NCI-H1092 (cell line): Measurements from ENCODE around the gene ITGB4.

ENCODE experiments used
- DNase-seq: peaks from one replicate; lab custom pipeline; 2025; lab: John Stamatoyannopoulos, UW

ITGB4 gene

GRCh38 chr17:75720656-75721462, at the start of gene ITGB4:
Gene ITGB4, plus strand, starts transcription at chr17:75721459. Its CDS starts 3,245 bp downstream, at chr17:75724704.
- DNase-seq = no peak

DNA sequence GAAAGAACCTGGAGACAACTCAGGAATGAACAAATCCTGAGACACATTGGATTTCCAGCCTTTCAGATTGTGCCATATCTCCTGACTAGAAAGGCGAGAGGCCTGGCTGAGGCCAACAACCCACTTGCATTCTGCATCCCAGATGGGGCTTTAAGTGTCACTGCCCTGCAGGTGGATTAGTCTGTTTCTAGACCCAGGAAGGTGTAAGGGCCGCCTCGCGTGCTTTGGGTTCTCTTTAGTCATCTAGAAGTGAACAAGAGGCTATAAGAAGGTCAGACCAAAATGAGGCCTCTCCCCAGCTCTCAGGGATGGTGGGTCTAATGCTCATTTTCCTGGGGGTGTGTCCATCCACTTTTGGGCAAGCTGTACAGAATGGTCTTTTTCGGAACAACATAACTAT, 49.2 kb upstream of the ITGB4 start:
- DNase-seq = no peak

DNA sequence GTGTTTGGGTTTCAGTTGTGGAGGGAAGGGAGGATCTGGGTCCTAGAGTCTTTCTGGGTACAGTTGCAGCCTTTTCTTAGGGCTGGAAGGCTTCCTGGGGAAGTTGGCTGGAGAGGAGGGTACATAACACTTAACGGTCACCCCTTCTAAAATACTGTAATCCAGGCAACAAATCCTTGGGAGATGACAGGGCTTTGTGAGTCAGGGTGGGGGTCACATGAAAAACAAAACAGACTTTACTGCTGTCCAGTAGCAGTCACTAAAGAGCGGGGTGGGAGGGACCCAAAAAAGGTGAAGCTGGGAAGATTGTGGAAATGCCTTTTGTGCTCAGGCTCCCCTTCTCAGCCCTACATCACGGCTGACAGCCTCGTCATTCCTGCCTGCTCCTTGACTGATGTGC, 47.8 kb upstream of the ITGB4 start:
- DNase-seq = no peak

- no peak for DNase-seq
Measured at GRCh38 chr17:75676461-75676860, 44.8 kb upstream of the ITGB4 start.

GRCh38 chr17:75679706-75680211, 41.5 kb upstream of the ITGB4 start:
- DNase-seq = no peak

GRCh38 chr17:75680431-75680830, 40.8 kb upstream of the ITGB4 start:
- DNase-seq = no peak

- no peak for DNase-seq
Measured at GRCh38 chr17:75681289-75681688, 40.0 kb upstream of the ITGB4 start.

GRCh38 chr17:75683583-75683982, 37.7 kb upstream of the ITGB4 start:
- no peak for DNase-seq

DNA sequence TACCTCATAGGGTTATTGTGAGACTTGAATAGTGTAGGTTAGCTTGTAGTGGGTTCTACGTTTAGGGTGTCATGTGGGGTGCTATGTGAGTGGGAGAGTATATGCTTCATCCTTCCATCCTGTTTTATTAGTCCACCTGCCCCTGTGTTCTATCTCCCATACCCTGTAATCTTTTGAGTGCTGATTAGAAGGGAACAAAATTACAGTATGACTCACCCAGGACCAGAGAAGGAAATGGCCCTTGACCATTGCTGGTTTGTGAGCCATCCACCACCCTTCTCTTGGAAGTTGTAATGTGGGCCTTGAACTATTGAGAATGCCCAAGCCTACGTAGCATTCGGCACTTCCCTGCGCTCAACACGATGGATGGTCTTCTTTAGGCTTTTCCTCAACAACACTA, 37.0 kb upstream of the ITGB4 start:
- no peak for DNase-seq

GRCh38 chr17:75684924-75685323, 36.3 kb upstream of the ITGB4 start:
- DNase-seq = no peak

DNA sequence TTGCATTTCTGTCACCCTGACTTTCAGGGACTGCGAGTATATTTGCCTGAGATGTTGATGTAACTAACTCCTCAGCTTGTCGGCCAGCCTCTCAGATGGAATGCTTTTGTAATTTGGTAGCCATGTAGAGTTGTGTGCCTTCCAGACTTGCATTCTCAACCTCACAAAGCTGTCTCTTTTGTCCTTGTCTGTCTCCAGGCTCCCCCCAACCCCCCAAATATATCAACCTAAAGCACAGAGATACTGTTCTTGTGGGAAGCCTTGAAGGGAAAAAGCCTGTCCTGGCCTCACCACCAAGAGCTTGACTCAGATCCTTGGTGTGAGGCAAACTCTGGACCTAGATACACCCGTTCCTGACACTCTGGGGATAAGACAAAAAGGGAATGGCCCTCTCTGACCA, 35.8 kb upstream of the ITGB4 start:
- no peak for DNase-seq

DNA sequence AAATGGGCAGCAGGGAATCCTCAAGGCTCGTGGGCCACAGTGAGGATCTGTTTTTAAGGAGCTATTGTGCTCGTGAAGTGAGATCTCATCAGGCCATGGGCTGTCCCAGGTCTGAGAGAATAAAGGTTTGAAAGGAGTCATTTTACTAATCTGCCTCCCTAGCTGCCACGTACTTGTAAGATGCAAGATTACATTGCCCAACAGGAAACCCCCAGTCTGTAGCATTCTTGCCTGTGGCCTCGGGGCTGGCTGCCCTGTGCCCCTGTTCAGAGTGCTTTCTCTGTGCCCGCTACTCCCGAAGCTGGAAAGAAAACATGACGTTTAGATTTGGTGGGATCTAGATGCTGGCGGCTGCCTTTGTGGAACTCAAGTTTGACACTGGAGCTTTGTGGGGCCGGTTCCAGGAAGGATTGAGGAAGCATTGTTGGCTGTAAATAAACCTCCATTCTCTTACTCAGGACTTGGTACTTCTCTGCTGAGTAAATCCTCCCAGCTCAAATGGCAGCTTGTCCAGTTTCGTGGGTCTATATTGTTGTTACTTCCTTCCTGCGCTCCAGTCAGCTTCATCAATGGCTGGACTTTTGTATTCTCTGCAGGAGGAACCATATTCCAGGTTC, 32.9 kb upstream of the ITGB4 start:
- DNase-seq = no peak

GRCh38 chr17:75689441-75689873, 31.8 kb upstream of the ITGB4 start:
- no peak for DNase-seq

GRCh38 chr17:75691371-75691791, 29.9 kb upstream of the ITGB4 start:
- DNase-seq = no peak

GRCh38 chr17:75691801-75692626, 29.2 kb upstream of the ITGB4 start:
- no peak for DNase-seq

DNA sequence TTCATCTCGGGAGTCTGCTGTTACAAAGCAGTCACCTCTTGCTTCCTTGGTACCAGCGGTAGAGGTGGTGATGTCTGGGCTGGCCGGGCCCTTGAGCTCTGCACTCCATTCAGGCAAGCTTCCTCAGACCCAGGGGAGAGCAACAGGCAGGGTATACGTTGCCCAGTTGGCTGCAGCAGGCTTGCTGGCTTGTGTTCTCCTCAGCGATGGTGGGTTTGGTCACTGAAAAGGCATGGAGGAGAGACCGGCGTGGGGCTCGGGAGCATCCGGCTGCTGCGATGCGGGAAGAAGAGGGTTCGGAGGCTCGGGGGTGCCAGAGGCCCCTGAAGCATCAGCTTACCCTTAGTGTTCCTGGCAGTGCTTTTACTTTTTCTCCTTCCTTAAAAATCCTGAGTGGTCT, 28.3 kb upstream of the ITGB4 start:
- DNase-seq = no peak

DNA sequence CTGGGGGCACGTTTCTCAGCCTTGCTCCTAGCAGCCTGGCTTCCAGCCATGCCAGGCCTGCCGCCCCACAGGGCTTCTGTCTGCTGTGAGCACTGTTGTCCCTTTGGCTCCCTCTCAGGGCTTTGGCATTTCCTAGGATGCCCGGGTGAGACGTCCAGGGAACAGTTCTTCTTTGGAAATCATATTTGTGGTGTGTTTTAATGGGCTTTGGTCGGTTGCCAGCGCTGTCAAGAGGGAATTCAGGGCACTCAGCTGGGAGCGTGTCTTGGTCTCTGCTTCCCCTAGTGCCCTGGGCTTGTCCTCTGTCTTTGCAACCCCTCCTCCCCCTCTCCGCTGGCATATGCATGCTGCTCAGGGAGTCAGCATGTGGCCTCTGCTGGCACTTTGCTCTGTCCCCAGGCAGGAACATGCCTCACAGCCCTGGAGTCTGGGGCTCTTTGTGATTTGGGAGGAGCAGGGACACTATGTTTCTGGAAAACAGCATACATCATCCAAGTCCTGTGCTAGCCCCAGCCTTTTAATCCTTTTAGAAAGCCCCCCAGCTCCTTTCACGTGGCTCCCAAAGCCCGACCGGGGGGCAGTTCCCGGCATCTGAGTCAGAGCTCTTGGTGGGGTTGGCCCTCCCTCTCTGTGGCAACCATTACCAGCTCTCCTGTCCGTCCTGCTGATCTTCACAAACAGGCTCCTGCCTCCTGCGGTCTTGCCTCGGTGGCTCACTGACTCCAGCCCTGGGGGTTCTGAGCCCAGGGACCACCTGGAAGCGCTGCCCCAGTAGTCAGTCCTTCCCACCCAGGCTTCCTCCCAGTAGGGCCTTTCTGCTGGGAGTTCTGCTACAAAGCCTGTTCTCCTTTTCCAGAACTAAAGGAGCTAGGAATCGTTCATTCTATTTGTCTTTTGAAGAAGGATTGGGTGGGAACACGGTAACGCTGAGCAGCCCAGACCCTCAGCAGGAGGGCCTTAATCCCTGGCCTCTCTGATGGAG, 27.5 kb upstream of the ITGB4 start:
- peak; percentile 8 for DNase-seq

DNA sequence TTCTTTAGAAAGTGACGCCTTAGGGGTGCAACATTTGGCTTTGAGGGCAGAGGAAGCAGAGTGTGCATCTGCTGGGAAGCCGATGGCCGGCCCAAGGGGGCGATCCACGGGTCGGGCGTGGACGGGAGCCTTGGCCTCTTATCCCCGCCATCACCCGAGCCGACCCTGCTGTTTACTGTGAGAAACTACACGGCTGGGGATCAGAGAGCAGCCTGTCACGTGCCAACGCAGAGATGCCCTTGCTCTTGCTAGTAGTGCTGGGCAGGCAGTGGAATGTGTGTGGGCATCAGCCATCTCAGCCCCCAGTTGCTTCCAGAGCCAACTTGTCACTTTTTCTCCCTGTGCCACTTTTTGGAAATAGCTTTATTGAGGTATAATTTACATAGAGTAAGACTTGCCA, 26.7 kb upstream of the ITGB4 start:
- no peak for DNase-seq

GRCh38 chr17:75695141-75695829, 26.0 kb upstream of the ITGB4 start:
- no peak for DNase-seq

DNA sequence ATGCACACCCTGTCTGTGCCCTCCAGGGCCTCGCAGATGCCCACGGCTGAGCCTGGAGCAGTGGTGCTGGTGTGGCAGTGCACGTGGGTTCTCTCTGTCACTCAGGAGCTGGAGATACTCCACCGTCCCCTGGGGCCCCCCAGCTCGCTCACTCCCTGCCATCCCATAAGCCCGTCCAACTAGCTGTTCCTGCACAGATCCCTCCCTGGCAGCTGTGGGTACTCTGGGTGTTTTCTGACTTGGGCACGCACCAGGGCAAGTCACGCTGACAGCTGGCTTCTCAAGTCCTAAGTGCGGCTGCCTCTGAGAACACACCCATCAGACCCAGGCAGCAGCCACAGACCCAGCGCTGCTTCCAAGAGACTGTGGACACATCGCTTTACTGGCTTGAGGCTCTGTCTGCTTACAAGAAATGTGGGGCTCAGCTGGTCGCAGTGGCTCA, 25.4 kb upstream of the ITGB4 start:
- DNase-seq = no peak
